ENCODE data around the gene BMP2K. TPM values are rescaled to one million over a fixed set of nuclear protein-coding genes. Genes with fewer than 3 reads are reported as not detected.
A peak's percentile ranks its signal among the peaks of the same experiment; 100 is the strongest.
"Not testable (repeated sequence)": the region's sequence is repeated elsewhere in the genome, so short reads cannot be mapped to it uniquely, and the experiment has no call there.

The BMP2K gene
- total RNA-seq, 1 experiment from 2014 or later, result 53.5 TPM

- in situ Hi-C loops (cut with HindIII; ENCODE audit: low pct_unique_long_range_greater_than_20kb, low sequenced_read_pairs), result no loop called here
- DNase-seq (ENCODE audit: low read depth), result no peak
Measured at GRCh38 chr4:78824001-78824400, 47.9 kb downstream of the BMP2K start.

- in situ Hi-C loops (cut with HindIII; ENCODE audit: low pct_unique_long_range_greater_than_20kb, low sequenced_read_pairs), result no loop called here
- DNase-seq (ENCODE audit: low read depth), result no peak
Measured at GRCh38 chr4:78827191-78827590, 51.0 kb downstream of the BMP2K start.

- DNase-seq (ENCODE audit: low read depth), result no peak
- in situ Hi-C loops (cut with HindIII; ENCODE audit: low pct_unique_long_range_greater_than_20kb, low sequenced_read_pairs), result no loop called here
Measured at GRCh38 chr4:78829296-78829695, 53.1 kb downstream of the BMP2K start.

GRCh38 chr4:78839676-78840075, 63.5 kb downstream of the BMP2K start:
- in situ Hi-C loops (cut with HindIII; ENCODE audit: low pct_unique_long_range_greater_than_20kb, low sequenced_read_pairs); DNase-seq (ENCODE audit: low read depth): not testable (repeated sequence)

- DNase-seq (ENCODE audit: low read depth); in situ Hi-C loops (cut with HindIII; ENCODE audit: low pct_unique_long_range_greater_than_20kb, low sequenced_read_pairs): not testable (repeated sequence)
Measured at GRCh38 chr4:78840286-78840685, 64.1 kb downstream of the BMP2K start.

- in situ Hi-C loops (cut with HindIII; ENCODE audit: low pct_unique_long_range_greater_than_20kb, low sequenced_read_pairs), result no loop called here
- DNase-seq (ENCODE audit: low read depth), result no peak
Measured at GRCh38 chr4:78845472-78845871, 69.3 kb downstream of the BMP2K start.

- in situ Hi-C loops (cut with HindIII; ENCODE audit: low pct_unique_long_range_greater_than_20kb, low sequenced_read_pairs), result no loop called here
Measured at GRCh38 chr4:78846258-78846657, 70.1 kb downstream of the BMP2K start.

GRCh38 chr4:78862314-78862737, 86.2 kb downstream of the BMP2K start:
- in situ Hi-C loops (cut with HindIII; ENCODE audit: low pct_unique_long_range_greater_than_20kb, low sequenced_read_pairs), result no loop called here
- peak; percentile 41 for DNase-seq (ENCODE audit: low read depth)

More at GRCh38 chr4:78846258-78846657, 70.1 kb downstream of the BMP2K start:
- no peak for DNase-seq (ENCODE audit: low read depth)

- DNase-seq (ENCODE audit: low read depth), result no peak
- in situ Hi-C loops (cut with HindIII; ENCODE audit: low pct_unique_long_range_greater_than_20kb, low sequenced_read_pairs), result no loop called here
Measured at GRCh38 chr4:78863254-78863869, 87.2 kb downstream of the BMP2K start.

- in situ Hi-C loops (cut with HindIII; ENCODE audit: low pct_unique_long_range_greater_than_20kb, low sequenced_read_pairs), result no loop called here
- DNase-seq (ENCODE audit: low read depth), result peak; percentile 7
Measured at GRCh38 chr4:78863991-78864390, 87.8 kb downstream of the BMP2K start.

GRCh38 chr4:78864405-78865024, 88.4 kb downstream of the BMP2K start:
- peak; percentile 62 for DNase-seq (ENCODE audit: low read depth)
- in situ Hi-C loops (cut with HindIII; ENCODE audit: low pct_unique_long_range_greater_than_20kb, low sequenced_read_pairs), result no loop called here

GRCh38 chr4:78865451-78865850, 89.3 kb downstream of the BMP2K start:
- DNase-seq (ENCODE audit: low read depth), result no peak
- in situ Hi-C loops (cut with HindIII; ENCODE audit: low pct_unique_long_range_greater_than_20kb, low sequenced_read_pairs), result no loop called here

GRCh38 chr4:78868712-78869111, 92.6 kb downstream of the BMP2K start:
- in situ Hi-C loops (cut with HindIII; ENCODE audit: low pct_unique_long_range_greater_than_20kb, low sequenced_read_pairs); DNase-seq (ENCODE audit: low read depth): not testable (repeated sequence)

- in situ Hi-C loops (cut with HindIII; ENCODE audit: low pct_unique_long_range_greater_than_20kb, low sequenced_read_pairs), result no loop called here
- no peak for DNase-seq (ENCODE audit: low read depth)
Measured at GRCh38 chr4:78870056-78870455, 93.9 kb downstream of the BMP2K start.

- DNase-seq (ENCODE audit: low read depth), result no peak
- in situ Hi-C loops (cut with HindIII; ENCODE audit: low pct_unique_long_range_greater_than_20kb, low sequenced_read_pairs), result no loop called here
Measured at GRCh38 chr4:78876568-78877320, 100.6 kb downstream of the BMP2K start.

- no peak for DNase-seq (ENCODE audit: low read depth)
- in situ Hi-C loops (cut with HindIII; ENCODE audit: low pct_unique_long_range_greater_than_20kb, low sequenced_read_pairs), result no loop called here
Measured at GRCh38 chr4:78878031-78878430, 101.9 kb downstream of the BMP2K start.

- in situ Hi-C loops (cut with HindIII; ENCODE audit: low pct_unique_long_range_greater_than_20kb, low sequenced_read_pairs), result no loop called here
- DNase-seq (ENCODE audit: low read depth), result no peak
Measured at GRCh38 chr4:78880874-78881492, 104.8 kb downstream of the BMP2K start.

- in situ Hi-C loops (cut with HindIII; ENCODE audit: low pct_unique_long_range_greater_than_20kb, low sequenced_read_pairs), result no loop called here
- DNase-seq (ENCODE audit: low read depth), result no peak
Measured at GRCh38 chr4:78885598-78885997, 109.4 kb downstream of the BMP2K start.

- in situ Hi-C loops (cut with HindIII; ENCODE audit: low pct_unique_long_range_greater_than_20kb, low sequenced_read_pairs), result no loop called here
- no peak for DNase-seq (ENCODE audit: low read depth)
Measured at GRCh38 chr4:78889955-78890354, 113.8 kb downstream of the BMP2K start.

Data from Caki2 (cell line).